ENCODE measurements around the gene IGF1.

IGF1 gene

DNA sequence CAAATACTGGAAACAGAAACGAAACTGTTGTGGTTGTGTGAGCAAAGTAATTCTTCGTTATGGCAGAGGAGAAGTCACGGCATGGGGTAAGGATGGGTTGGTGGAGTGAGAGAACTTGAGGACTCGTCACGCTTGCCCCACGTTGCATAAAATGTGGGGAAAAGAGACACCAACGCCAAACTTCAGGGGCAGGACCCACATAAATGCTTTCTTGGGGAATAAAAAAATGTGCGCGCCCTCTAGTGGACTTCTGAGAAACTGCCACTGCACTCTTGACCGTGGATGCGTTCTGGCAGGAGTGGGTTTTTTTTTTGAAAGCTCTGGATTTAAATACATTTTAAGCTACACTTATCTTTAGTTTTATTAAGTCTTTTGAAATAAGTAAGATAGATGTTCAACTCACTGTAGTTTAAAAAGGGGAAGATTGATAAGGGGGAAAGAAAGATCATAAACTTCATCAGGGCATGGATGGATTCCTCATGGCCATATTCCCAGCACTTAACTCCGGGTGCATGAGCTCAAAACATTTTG, 4.1 kb upstream of the IGF1 start:
- Histone ChIP-seq H3K9me2 (replicated peaks; ENCODE audit: insufficient read depth, low read length) (no peaks in the 10 kb centered on the region), H3K27ac (ENCODE audit: low read length) (peak overlapping the region; percentile 98), H3F3A (ENCODE audit: insufficient read depth, low read length) (peaks cover 50% of the 10 kb centered on the region), H3K4me3 (ENCODE audit: low read length) (peak overlapping the region; percentile 56), H3K4me2 (ENCODE audit: low read depth, low read length) (peak overlapping the region; percentile 86), H3K79me2 (ENCODE audit: low read length) (no peaks in the 10 kb centered on the region), H3K9me3 (replicated peaks; ENCODE audit: insufficient read depth, low read length) (no peaks in the 10 kb centered on the region), H3K4me1 (ENCODE audit: low read length) (peaks cover 33% of the 10 kb centered on the region), H3K9ac (ENCODE audit: low read length) (peak overlapping the region; percentile 88), H3K36me3 (replicated peaks; ENCODE audit: insufficient read depth, low read length) (no peaks in the 10 kb centered on the region), H3K27me3 (replicated peaks; ENCODE audit: insufficient read depth, low read length) (no peaks in the 10 kb centered on the region), H4K20me1 (ENCODE audit: insufficient read depth, low read length) (no peaks in the 10 kb centered on the region), H2AFZ (ENCODE audit: low read length) (peak overlapping the region; percentile 33)
- DNase-seq, result peak; percentile 78
- TF ChIP-seq, protein P1, sequence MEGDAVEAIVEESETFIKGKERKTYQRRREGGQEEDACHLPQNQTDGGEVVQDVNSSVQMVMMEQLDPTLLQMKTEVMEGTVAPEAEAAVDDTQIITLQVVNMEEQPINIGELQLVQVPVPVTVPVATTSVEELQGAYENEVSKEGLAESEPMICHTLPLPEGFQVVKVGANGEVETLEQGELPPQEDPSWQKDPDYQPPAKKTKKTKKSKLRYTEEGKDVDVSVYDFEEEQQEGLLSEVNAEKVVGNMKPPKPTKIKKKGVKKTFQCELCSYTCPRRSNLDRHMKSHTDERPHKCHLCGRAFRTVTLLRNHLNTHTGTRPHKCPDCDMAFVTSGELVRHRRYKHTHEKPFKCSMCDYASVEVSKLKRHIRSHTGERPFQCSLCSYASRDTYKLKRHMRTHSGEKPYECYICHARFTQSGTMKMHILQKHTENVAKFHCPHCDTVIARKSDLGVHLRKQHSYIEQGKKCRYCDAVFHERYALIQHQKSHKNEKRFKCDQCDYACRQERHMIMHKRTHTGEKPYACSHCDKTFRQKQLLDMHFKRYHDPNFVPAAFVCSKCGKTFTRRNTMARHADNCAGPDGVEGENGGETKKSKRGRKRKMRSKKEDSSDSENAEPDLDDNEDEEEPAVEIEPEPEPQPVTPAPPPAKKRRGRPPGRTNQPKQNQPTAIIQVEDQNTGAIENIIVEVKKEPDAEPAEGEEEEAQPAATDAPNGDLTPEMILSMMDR (IDR thresholded peaks at IDR 0.05; ENCODE audit: low read length), result peak; percentile 91
- TF ChIP-seq EZH2 (optimal IDR thresholded peaks at IDR 0.05; ENCODE audit: low read depth, low read length), result no peak
- no peak for TF ChIP-seq EZH2phosphoT487 (IDR thresholded peaks at IDR 0.05; ENCODE audit: low read length)

DNA sequence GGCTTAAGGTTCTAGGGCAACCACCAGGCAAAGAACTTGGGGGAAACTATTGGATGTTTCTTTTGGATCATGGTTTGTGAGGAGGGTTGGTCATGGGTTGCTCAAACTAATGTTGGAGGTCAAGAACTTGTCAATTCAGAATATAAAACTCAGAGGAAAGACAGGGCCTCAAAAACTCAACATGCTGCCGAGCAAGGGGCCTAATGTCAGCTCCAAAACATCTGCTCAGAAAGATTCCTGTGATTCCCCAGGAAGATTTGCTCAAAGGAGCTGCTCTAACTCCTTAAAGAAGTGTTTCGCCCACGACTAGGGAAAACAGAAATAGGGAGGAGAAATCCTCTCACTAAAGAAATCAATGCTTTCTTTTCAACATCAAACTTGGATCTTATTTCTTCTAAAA, 3.7 kb upstream of the IGF1 start:
- Histone ChIP-seq H3F3A (ENCODE audit: insufficient read depth, low read length) (peaks cover 54% of the 10 kb centered on the region), H3K9me2 (replicated peaks; ENCODE audit: insufficient read depth, low read length) (no peaks in the 10 kb centered on the region), H4K20me1 (ENCODE audit: insufficient read depth, low read length) (no peaks in the 10 kb centered on the region), H3K4me2 (ENCODE audit: low read depth, low read length) (peak overlapping the region; percentile 86), H2AFZ (ENCODE audit: low read length) (0 out of 2 replicates have a peak overlapping the region, but pooled peaks have one; percentile 6), H3K36me3 (replicated peaks; ENCODE audit: insufficient read depth, low read length) (no peaks in the 10 kb centered on the region), H3K27ac (ENCODE audit: low read length) (peak overlapping the region; percentile 98), H3K9me3 (replicated peaks; ENCODE audit: insufficient read depth, low read length) (no peaks in the 10 kb centered on the region), H3K4me3 (ENCODE audit: low read length) (peak overlapping the region; percentile 56), H3K9ac (ENCODE audit: low read length) (peak overlapping the region; percentile 88), H3K27me3 (replicated peaks; ENCODE audit: insufficient read depth, low read length) (no peaks in the 10 kb centered on the region), H3K4me1 (ENCODE audit: low read length) (peaks cover 33% of the 10 kb centered on the region), H3K79me2 (ENCODE audit: low read length) (no peaks in the 10 kb centered on the region)
- TF ChIP-seq EZH2phosphoT487 (IDR thresholded peaks at IDR 0.05; ENCODE audit: low read length), result no peak
- TF ChIP-seq, protein P1 (IDR thresholded peaks at IDR 0.05; ENCODE audit: low read length), result no peak
- no peak for TF ChIP-seq EZH2 (optimal IDR thresholded peaks at IDR 0.05; ENCODE audit: low read depth, low read length)
- no peak for DNase-seq

DNA sequence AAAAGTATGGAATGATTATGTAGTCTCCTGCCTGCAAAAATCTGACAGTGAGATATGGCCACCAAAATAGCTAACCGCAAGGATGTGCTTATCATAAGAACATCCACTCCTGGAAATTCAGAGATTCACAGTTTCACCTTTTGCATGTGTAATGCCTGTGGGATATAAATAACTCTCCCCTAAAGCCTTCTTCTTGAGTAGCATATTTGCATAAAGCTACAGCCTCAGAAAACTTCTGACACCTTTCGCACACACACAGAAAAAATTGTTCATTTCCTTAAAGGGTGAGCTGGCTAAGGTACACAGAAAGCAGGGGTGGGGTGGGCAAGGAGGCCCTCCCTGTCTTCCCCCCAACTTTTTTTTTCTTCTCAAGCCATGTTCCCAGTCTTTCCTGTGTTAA, 3.1 kb upstream of the IGF1 start:
- Histone ChIP-seq H3F3A (ENCODE audit: insufficient read depth, low read length) (peaks cover 60% of the 10 kb centered on the region), H3K27ac (ENCODE audit: low read length) (peak overlapping the region; percentile 98), H3K9me2 (replicated peaks; ENCODE audit: insufficient read depth, low read length) (no peaks in the 10 kb centered on the region), H3K4me3 (ENCODE audit: low read length) (peak overlapping the region; percentile 56), H3K36me3 (replicated peaks; ENCODE audit: insufficient read depth, low read length) (no peaks in the 10 kb centered on the region), H4K20me1 (ENCODE audit: insufficient read depth, low read length) (no peaks in the 10 kb centered on the region), H3K27me3 (replicated peaks; ENCODE audit: insufficient read depth, low read length) (no peaks in the 10 kb centered on the region), H3K4me2 (ENCODE audit: low read depth, low read length) (peak overlapping the region; percentile 86), H3K9me3 (replicated peaks; ENCODE audit: insufficient read depth, low read length) (no peaks in the 10 kb centered on the region), H3K79me2 (ENCODE audit: low read length) (no peaks in the 10 kb centered on the region), H3K9ac (ENCODE audit: low read length) (peak overlapping the region; percentile 88), H3K4me1 (ENCODE audit: low read length) (peaks cover 33% of the 10 kb centered on the region), H2AFZ (ENCODE audit: low read length) (no peak overlapping the region)
- TF ChIP-seq EZH2 (optimal IDR thresholded peaks at IDR 0.05; ENCODE audit: low read depth, low read length) (no peak), EZH2phosphoT487 (IDR thresholded peaks at IDR 0.05; ENCODE audit: low read length) (no peak)
- TF ChIP-seq, protein P1 (IDR thresholded peaks at IDR 0.05; ENCODE audit: low read length), result no peak
- peak; percentile 93 for DNase-seq

Data from MM.1S (cell line).